Panc1 (cell line): ENCODE measurements around the gene GRAMD4. TPM values are rescaled to one million over a fixed set of nuclear protein-coding genes. Genes with fewer than 3 reads are reported as not detected.
A peak's percentile ranks its signal among the peaks of the same experiment; 100 is the strongest.

Experiments used
- ATAC-seq: fragments of 200-7000 bp; cut with Tn5 transposase; 2 replicates; pipeline ENCODE4 v1.9.1; 2020; ENCODE audit warnings: mild to moderate bottlenecking, moderate library complexity
- BruUV-seq: library from RNA; stranded (reverse); fragments of 400-500 nt; replicated peaks from 2 replicates; lab custom pipeline; 2021; lab: Mats Ljungman, UMichigan
- CTCF ChIA-PET: fragments of 300-600 bp; sonication (Branson Sonifier 250); formaldehyde crosslinking; loops from one replicate; lab custom pipeline; 2022; ENCODE audit warnings: antibody characterized with exemption; lab: Charles Lee
- POLR2A ChIA-PET: fragments of 300-600 bp; sonication (Branson Sonifier 250); formaldehyde crosslinking; loops from one replicate; lab custom pipeline; 2022; ENCODE audit warnings: antibody characterized with exemption; lab: Charles Lee
- DNase-seq: peaks from one replicate; pipeline ENCODE4 v3.0.0-alpha.2; 2010; ENCODE audit warnings: low read depth, low spot score
- H3K27ac ChIP-seq: 2 replicates; pipeline ENCODE4 v1.5.1; 2011; ENCODE audit warnings: mild to moderate bottlenecking, low read length, inconsistent platforms
- H3K27me3 ChIP-seq: fragments of 200-500 bp; sonication (Bioruptor generic); 2 replicates; pipeline ENCODE4 v1.6.0; 2014; ENCODE audit warnings: low read length, inconsistent platforms; ENCODE audit not compliant: control insufficient read depth, insufficient read depth
- H3K36me3 ChIP-seq: fragments of 200-500 bp; sonication (Bioruptor generic); 2 replicates; pipeline ENCODE4 v1.5.1; 2014; ENCODE audit warnings: inconsistent platforms, mild to moderate bottlenecking, low read length, moderate library complexity; ENCODE audit not compliant: control insufficient read depth, insufficient read depth
- H3K4me1 ChIP-seq: 2 replicates; pipeline ENCODE4 v1.5.1; 2011; ENCODE audit warnings: inconsistent platforms, mild to moderate bottlenecking, low read length, moderate library complexity; ENCODE audit not compliant: control insufficient read depth, insufficient read depth
- H3K4me3 ChIP-seq, 2 experiments: 2 replicates each; pipeline ENCODE4 v1.5.1; 2011 to 2012; ENCODE audit warnings: low read depth in 2 of 2, low read length in 2 of 2, mild to moderate bottlenecking in 2 of 2, inconsistent platforms in 1 of 2, moderate library complexity in 1 of 2
- H3K9me3 ChIP-seq: fragments of 200-500 bp; sonication (Bioruptor generic); 2 replicates; pipeline ENCODE4 v1.5.1; 2014; ENCODE audit warnings: low read depth, mild to moderate bottlenecking, inconsistent platforms, low read length, moderate library complexity; ENCODE audit not compliant: control insufficient read depth, insufficient read depth
- POLR2AphosphoS5 ChIP-seq: IDR thresholded peaks from 2 replicates; pipeline ENCODE4 v1.6.1; 2012; ENCODE audit warnings: mild to moderate bottlenecking, low read depth, low read length, moderate library complexity
- SIN3A ChIP-seq: IDR thresholded peaks from 2 replicates; pipeline ENCODE4 v1.6.1; 2012; ENCODE audit warnings: low read depth, mild to moderate bottlenecking, low read length, moderate library complexity, borderline replicate concordance; ENCODE audit not compliant: insufficient read depth
- TCF7L2 ChIP-seq: IDR thresholded peaks from 2 replicates; pipeline ENCODE4 v1.6.1; 2011; ENCODE audit warnings: mild to moderate bottlenecking, low read depth, low read length, inconsistent platforms
- in situ Hi-C: cut with HindIII; loops from 2 replicates; pipeline ENCODE4 v1.10.0; 2016; ENCODE audit warnings: low sequenced_read_pairs, low pct_unique_long_range_greater_than_20kb
- intact Hi-C: fragments of 100-400 bp; cut with micrococcal nuclease; formaldehyde crosslinking; loops from one replicate; pipeline ENCODE4 v1.10.0; 2022; ENCODE audit not compliant: unreplicated experiment
- total RNA-seq: library from RNA; stranded (reverse); gene quantifications from one replicate; pipeline ENCODE4 v1.2.1, GENCODE V29; 2021; ENCODE audit not compliant: unreplicated experiment
- TF ChIP-seq, protein P1 (sequence below), 2 experiments: IDR thresholded peaks; 2 replicates each; pipeline ENCODE4 v1.6.1; 2011 to 2012; ENCODE audit warnings: low read depth in 2 of 2, control low read depth in 1 of 2, low read length in 1 of 2, mild to moderate bottlenecking in 1 of 2, moderate library complexity in 1 of 2; ENCODE audit not compliant: insufficient read depth in 1 of 2
- TF ChIP-seq, protein P2 (sequence below): fragments of 450-650 bp; IDR thresholded peaks from 2 replicates; pipeline ENCODE4 v1.5.1; 2017; ENCODE audit warnings: mild to moderate bottlenecking

GRAMD4 gene
- total RNA-seq, 1 experiment from 2014 or later = 30.8 TPM

DNA sequence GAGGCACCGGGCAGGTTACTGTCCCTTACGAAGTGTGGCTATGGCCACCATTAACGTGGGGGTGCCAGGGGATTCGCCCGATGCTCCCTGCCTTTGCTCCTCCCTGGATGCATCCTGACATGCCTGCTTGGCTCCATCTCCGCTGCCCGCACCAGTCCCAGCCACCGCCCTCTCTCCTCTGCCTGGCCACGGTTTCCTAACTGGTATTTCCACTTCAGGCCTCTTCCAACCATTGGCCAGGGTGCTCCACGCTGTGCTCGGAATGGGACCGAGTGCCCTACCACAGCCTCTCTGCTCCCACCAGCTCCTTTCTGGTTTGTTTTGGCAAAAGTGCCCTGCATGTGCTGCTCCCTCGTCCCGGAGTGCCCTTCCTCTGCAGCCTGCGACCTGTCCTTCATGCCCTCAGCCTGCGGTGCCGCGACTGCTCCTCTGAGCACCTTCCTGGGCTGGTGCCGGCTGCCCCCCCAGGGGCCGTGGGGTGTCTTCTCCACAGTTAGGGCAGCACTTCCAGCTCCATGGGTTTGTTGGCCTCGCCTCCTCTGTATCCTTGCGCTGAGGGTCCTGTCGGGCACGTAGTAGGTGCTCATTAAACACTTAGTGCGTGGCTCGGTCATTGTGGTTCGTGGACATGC lies 12.6 kb upstream of the GRAMD4 start:
- in situ Hi-C loops = no loop called here

DNA sequence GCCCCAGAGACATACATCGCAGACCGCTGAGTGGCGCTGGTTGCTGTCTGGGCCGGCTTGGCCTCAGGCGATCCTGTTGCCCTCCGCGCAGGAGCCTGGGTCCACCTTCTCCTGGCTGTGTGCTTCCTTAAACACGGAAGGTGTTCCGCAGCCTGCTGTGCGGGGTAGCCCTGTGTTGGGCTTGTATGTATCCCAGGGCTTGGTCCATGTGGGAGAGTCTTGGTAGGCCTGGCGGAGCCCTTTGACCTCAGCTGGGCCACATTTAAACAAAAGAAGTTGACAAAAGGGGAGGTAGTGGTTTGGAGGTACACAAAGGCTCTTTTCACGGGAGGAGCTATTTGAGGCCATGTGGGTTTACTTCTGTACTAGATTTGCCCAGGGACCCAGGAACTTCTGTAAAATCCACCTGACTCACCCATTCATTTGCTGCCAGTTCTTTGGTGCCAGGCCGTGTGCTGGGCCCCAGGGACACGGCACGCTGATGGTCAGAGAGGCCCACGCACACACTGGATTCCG lies 11.0 kb upstream of the GRAMD4 start:
- H3K9me3 ChIP-seq = no peaks in the 10 kb centered on the region
- H3K27ac ChIP-seq = no peak overlapping the region
- intact Hi-C loops = no loop called here
- ChIA-PET CTCF (interaction anchor here (0.6 kb wide), 1 partner anchor 707 kb away, joined by 5 read pairs; no protein-coding TSS in a partner anchor), POLR2A (no interaction called here)
- ATAC-seq = peak; percentile 39; the same call in 1 of the 2 replicates
- BruUV-seq = no TSS peak
- in situ Hi-C loops = no loop called here
- H3K4me1 ChIP-seq = no peaks in the 10 kb centered on the region
- no peak for DNase-seq
- no peak for TF ChIP-seq SIN3A
- TF ChIP-seq, protein P1, sequence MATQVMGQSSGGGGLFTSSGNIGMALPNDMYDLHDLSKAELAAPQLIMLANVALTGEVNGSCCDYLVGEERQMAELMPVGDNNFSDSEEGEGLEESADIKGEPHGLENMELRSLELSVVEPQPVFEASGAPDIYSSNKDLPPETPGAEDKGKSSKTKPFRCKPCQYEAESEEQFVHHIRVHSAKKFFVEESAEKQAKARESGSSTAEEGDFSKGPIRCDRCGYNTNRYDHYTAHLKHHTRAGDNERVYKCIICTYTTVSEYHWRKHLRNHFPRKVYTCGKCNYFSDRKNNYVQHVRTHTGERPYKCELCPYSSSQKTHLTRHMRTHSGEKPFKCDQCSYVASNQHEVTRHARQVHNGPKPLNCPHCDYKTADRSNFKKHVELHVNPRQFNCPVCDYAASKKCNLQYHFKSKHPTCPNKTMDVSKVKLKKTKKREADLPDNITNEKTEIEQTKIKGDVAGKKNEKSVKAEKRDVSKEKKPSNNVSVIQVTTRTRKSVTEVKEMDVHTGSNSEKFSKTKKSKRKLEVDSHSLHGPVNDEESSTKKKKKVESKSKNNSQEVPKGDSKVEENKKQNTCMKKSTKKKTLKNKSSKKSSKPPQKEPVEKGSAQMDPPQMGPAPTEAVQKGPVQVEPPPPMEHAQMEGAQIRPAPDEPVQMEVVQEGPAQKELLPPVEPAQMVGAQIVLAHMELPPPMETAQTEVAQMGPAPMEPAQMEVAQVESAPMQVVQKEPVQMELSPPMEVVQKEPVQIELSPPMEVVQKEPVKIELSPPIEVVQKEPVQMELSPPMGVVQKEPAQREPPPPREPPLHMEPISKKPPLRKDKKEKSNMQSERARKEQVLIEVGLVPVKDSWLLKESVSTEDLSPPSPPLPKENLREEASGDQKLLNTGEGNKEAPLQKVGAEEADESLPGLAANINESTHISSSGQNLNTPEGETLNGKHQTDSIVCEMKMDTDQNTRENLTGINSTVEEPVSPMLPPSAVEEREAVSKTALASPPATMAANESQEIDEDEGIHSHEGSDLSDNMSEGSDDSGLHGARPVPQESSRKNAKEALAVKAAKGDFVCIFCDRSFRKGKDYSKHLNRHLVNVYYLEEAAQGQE (IDR thresholded peaks at IDR 0.05; ENCODE audit: insufficient read depth in 1 of 2, low read depth in 2 of 2, low read length in 1 of 2) = no peak
- TF ChIP-seq, protein P2, sequence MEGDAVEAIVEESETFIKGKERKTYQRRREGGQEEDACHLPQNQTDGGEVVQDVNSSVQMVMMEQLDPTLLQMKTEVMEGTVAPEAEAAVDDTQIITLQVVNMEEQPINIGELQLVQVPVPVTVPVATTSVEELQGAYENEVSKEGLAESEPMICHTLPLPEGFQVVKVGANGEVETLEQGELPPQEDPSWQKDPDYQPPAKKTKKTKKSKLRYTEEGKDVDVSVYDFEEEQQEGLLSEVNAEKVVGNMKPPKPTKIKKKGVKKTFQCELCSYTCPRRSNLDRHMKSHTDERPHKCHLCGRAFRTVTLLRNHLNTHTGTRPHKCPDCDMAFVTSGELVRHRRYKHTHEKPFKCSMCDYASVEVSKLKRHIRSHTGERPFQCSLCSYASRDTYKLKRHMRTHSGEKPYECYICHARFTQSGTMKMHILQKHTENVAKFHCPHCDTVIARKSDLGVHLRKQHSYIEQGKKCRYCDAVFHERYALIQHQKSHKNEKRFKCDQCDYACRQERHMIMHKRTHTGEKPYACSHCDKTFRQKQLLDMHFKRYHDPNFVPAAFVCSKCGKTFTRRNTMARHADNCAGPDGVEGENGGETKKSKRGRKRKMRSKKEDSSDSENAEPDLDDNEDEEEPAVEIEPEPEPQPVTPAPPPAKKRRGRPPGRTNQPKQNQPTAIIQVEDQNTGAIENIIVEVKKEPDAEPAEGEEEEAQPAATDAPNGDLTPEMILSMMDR = no peak
- no peak for TF ChIP-seq TCF7L2
- TF ChIP-seq POLR2AphosphoS5 = no peak
- H3K4me3 ChIP-seq = no peak overlapping the region
- no peaks in the 10 kb centered on the region for H3K27me3 ChIP-seq
- H3K36me3 ChIP-seq = no peaks in the 10 kb centered on the region

More for the DNA sequence above, 12.6 kb upstream of the GRAMD4 start:
- Histone ChIP-seq H3K4me3 (no peak overlapping the region), H3K27ac (no peak overlapping the region), H3K4me1 (no peaks in the 10 kb centered on the region), H3K27me3 (no peaks in the 10 kb centered on the region), H3K36me3 (no peaks in the 10 kb centered on the region), H3K9me3 (no peaks in the 10 kb centered on the region)
- CTCF ChIA-PET = no interaction called here
- intact Hi-C loops = no loop called here
- ATAC-seq (no peak), DNase-seq (no peak)
- TF ChIP-seq SIN3A (no peak), TCF7L2 (no peak), POLR2AphosphoS5 (no peak)
- TF ChIP-seq, protein P2 = no peak
- TF ChIP-seq, protein P1 (IDR thresholded peaks at IDR 0.05; ENCODE audit: insufficient read depth in 1 of 2, low read depth in 2 of 2, low read length in 1 of 2) = no peak
- no TSS peak for BruUV-seq
- POLR2A ChIA-PET = no interaction called here
